HG02798 (cell line): Measurements from ENCODE around the gene POLD2.
A peak's percentile ranks its signal among the peaks of the same experiment; 100 is the strongest.

Source experiments
- ATAC-seq: cut with Tn5 transposase; IDR thresholded peaks from one replicate; pipeline ENCODE4 v1.9.1; 2021; ENCODE audit warnings: mild to moderate bottlenecking; ENCODE audit not compliant: unreplicated experiment, poor library complexity

POLD2 gene

GRCh38 chr7:44103923-44104859, 19.2 kb downstream of the POLD2 start, which contains the start of gene AEBP1:
Gene AEBP1, plus strand, starts transcription at chr7:44104345. Its CDS starts 321 bp downstream, at chr7:44104666.
- no peak for ATAC-seq

GRCh38 chr7:44103566-44103922, 19.8 kb downstream of the POLD2 start:
- no peak for ATAC-seq

GRCh38 chr7:44102846-44103565, 20.3 kb downstream of the POLD2 start:
- no peak for ATAC-seq

- no peak for ATAC-seq
Observed at GRCh38 chr7:44101966-44102845, 21.1 kb downstream of the POLD2 start.

- no peak for ATAC-seq
Observed at GRCh38 chr7:44101303-44101965, 21.9 kb downstream of the POLD2 start.

- no peak for ATAC-seq
Observed at GRCh38 chr7:44100458-44101302, 22.7 kb downstream of the POLD2 start.

GRCh38 chr7:44099669-44100068, 23.7 kb downstream of the POLD2 start:
- ATAC-seq: no peak

GRCh38 chr7:44098092-44099068, 25.0 kb downstream of the POLD2 start:
- no peak for ATAC-seq

GRCh38 chr7:44097064-44097932, 26.1 kb downstream of the POLD2 start:
- peak; percentile 62 for ATAC-seq

- no peak for ATAC-seq
Observed at GRCh38 chr7:44096326-44096881, 26.9 kb downstream of the POLD2 start.

GRCh38 chr7:44095781-44096180, 27.6 kb downstream of the POLD2 start:
- no peak for ATAC-seq

GRCh38 chr7:44094883-44095592, 28.3 kb downstream of the POLD2 start:
- no peak for ATAC-seq

- no peak for ATAC-seq
Observed at GRCh38 chr7:44094365-44094764, 29.0 kb downstream of the POLD2 start.

GRCh38 chr7:44093102-44093641, 30.2 kb downstream of the POLD2 start:
- ATAC-seq: no peak

GRCh38 chr7:44087911-44088838, 35.2 kb downstream of the POLD2 start:
- no peak for ATAC-seq
